ENCODE measurements around the gene FAM25A.
"Not testable (repeated sequence)": the region's sequence is repeated elsewhere in the genome, so short reads cannot be mapped to it uniquely, and the experiment has no call there.

DNA sequence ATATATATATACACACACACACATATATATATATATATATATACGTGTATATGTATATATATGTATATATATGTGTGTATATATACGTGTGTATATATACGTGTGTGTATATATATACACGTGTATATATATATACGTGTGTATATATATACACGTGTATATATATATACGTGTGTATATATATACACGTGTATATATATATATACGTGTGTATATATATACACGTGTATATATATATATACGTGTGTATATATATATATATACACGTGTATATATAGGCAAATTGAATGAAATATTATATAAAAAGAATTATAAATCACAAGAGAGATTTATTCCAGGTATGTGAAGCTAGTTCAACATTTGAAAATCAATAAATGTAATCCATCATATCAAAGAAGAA, 28.7 kb upstream of the FAM25A start:
- not testable (repeated sequence) for TF ChIP-seq CTCF, POLR2AphosphoS5, POLR2A, EP300 (IDR thresholded peaks at IDR 0.05)

Data from suprapubic skin (tissue), 4 donors.